ENCODE data around the gene CSTB. TPM values are rescaled to one million over a fixed set of nuclear protein-coding genes. Genes with fewer than 3 reads are reported as not detected.

Gene CSTB
- total and polyA plus RNA-seq, 2 of the 8 experiments (the other 6 are each of a cell fraction or from before 2014, with no cell fraction given): 53.8 to 64.1 TPM

GRCh38 chr21:43782431-43783097 lies 6.5 kb upstream of the CSTB start (continued):
- TF ChIP-seq EZH2 (IDR thresholded peaks at IDR 0.05; ENCODE audit: low read depth, low read length, severe bottlenecking) (no peak), NANOG (IDR thresholded peaks at IDR 0.05; ENCODE audit: insufficient read depth, low read depth, low read length, poor library complexity, severe bottlenecking) (no peak), MAFK (IDR thresholded peaks at IDR 0.05; ENCODE audit: low read depth, low read length) (no peak), TAF1 (IDR thresholded peaks at IDR 0.05; ENCODE audit: low read depth, low read length) (no peak), SP2 (IDR thresholded peaks at IDR 0.05; ENCODE audit: low read length) (no peak)
